Left ventricle myocardium inferior (tissue), 1 donor: ENCODE data around the gene RAB31. TPM values are rescaled to one million over a fixed set of nuclear protein-coding genes. Genes with fewer than 3 reads are reported as not detected.

Source experiments
- DNase-seq: peaks from one replicate; pipeline ENCODE4 v3.0.0-alpha.2; 2020
- H3K27ac ChIP-seq: fragments of 200-600 bp; replicated peaks from 2 replicates; pipeline ENCODE4 v1.8.0; 2021
- H3K27me3 ChIP-seq: fragments of 200-600 bp; 2 replicates; pipeline ENCODE4 v1.8.0; 2021; ENCODE audit warnings: low read depth
- H3K36me3 ChIP-seq: fragments of 200-600 bp; 2 replicates; pipeline ENCODE4 v1.8.0; 2021
- H3K4me1 ChIP-seq: fragments of 200-600 bp; 2 replicates; pipeline ENCODE4 v1.8.0; 2021
- H3K4me3 ChIP-seq: fragments of 200-600 bp; 2 replicates; pipeline ENCODE4 v1.8.0; 2021; ENCODE audit warnings: mild to moderate bottlenecking, moderate library complexity
- H3K9me3 ChIP-seq: fragments of 200-600 bp; replicated peaks from 2 replicates; pipeline ENCODE4 v1.8.0; 2021
- intact Hi-C: fragments of 100-400 bp; cut with micrococcal nuclease; formaldehyde crosslinking; loops from one replicate; pipeline ENCODE4 v1.11.0; 2022
- total RNA-seq: library from RNA; stranded (reverse); fragmentation: NEBNext Ultra II Directional; extraction: Animal tissue kit (Norgen Biotek cat#: 25700); gene quantifications from one replicate; pipeline ENCODE4 v1.2.1, GENCODE V29; 2021
- TF ChIP-seq, protein P1 (sequence below): fragments of 200-600 bp; IDR thresholded peaks from 2 replicates; pipeline ENCODE4 v1.8.0; 2021; ENCODE audit warnings: antibody characterized with exemption, mild to moderate bottlenecking, borderline replicate concordance
- donor health status: DM: no; HTN: yes; CAD: no; lungs with severe emphysema.

RAB31 gene
- total RNA-seq, 1 donor from 2014 or later = 12.0 TPM

DNA sequence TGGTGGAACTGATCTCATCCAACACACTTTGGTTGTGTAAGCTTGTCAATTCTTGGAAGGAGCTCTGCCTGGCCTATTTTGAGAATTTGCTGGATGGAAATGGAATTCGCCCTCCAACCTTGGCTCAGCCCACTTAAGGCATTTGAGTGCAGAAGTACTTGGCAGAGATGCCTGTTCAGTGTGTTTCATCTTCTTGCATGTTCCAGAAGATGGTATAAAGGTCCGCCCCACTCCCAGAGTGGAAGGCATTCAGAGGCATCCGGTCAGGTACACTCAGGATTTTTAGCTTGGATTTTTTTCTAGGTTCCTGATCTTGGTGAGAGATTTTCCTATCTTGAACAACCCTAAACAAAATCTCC lies 116.4 kb downstream of the RAB31 start:
- Histone ChIP-seq H3K4me3 (no peak overlapping the region), H3K9me3 (peaks cover 15% of the 10 kb centered on the region), H3K4me1 (peaks cover 26% of the 10 kb centered on the region), H3K27me3 (no peaks in the 10 kb centered on the region), H3K27ac (peak overlapping the region; percentile 81), H3K36me3 (no peaks in the 10 kb centered on the region)
- DNase-seq = no peak
- TF ChIP-seq, protein P1, sequence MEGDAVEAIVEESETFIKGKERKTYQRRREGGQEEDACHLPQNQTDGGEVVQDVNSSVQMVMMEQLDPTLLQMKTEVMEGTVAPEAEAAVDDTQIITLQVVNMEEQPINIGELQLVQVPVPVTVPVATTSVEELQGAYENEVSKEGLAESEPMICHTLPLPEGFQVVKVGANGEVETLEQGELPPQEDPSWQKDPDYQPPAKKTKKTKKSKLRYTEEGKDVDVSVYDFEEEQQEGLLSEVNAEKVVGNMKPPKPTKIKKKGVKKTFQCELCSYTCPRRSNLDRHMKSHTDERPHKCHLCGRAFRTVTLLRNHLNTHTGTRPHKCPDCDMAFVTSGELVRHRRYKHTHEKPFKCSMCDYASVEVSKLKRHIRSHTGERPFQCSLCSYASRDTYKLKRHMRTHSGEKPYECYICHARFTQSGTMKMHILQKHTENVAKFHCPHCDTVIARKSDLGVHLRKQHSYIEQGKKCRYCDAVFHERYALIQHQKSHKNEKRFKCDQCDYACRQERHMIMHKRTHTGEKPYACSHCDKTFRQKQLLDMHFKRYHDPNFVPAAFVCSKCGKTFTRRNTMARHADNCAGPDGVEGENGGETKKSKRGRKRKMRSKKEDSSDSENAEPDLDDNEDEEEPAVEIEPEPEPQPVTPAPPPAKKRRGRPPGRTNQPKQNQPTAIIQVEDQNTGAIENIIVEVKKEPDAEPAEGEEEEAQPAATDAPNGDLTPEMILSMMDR = no peak
- intact Hi-C loops = no loop called here

DNA sequence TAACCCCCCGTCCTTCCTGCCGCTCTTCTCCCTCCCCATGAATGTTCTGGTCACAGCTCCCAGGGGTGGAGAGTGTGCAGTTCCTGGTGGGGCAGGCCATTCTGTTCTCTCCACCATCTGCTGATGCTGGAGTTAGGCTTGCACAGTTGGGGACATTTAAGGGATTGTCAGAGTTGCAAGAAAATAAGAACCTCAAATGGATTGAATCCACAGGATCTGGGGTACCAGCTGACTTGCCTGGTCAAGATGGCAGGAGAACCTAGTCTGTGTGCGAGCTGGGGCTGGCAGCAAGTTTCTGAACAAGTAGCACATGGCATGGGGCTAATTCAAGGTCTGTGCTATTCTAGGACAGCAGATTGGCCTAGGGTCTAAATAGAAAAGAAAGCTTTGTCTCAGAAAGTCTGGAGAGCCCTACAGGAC lies 116.9 kb downstream of the RAB31 start:
- Histone ChIP-seq H3K27ac (peak overlapping the region; percentile 81), H3K4me3 (no peak overlapping the region), H3K27me3 (no peaks in the 10 kb centered on the region), H3K9me3 (peaks cover 10% of the 10 kb centered on the region), H3K4me1 (peaks cover 26% of the 10 kb centered on the region), H3K36me3 (no peaks in the 10 kb centered on the region)
- intact Hi-C loops = no loop called here
- no peak for DNase-seq
- TF ChIP-seq, protein P1 = no peak

DNA sequence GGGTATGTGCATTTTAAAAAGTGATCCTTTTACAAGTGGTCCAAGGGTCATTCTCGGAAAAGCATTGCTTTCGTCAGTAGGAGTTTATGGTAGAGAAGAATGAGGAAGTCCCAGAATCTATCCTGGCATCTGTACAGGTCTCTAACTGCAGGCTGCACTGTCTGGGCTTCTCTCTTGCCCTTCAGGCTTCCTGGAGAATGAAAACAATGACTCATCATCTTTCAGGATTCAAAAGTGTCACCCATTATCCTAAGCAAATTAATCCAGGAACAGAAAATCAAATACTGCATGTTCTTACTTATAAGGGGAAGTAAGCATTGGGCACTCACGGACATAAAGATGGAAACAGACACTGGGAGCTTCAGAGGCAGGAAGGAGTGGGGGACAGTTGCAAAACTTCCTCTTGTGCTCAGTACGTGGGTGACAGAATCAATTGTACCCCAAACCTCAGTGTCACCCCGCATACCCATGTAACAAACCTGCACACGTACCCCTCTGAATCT lies 117.5 kb downstream of the RAB31 start:
- peak overlapping the region; percentile 81 for H3K27ac ChIP-seq
- H3K9me3 ChIP-seq = peaks cover 4% of the 10 kb centered on the region
- no peaks in the 10 kb centered on the region for H3K27me3 ChIP-seq
- H3K4me1 ChIP-seq = peaks cover 26% of the 10 kb centered on the region
- intact Hi-C loops = no loop called here
- TF ChIP-seq, protein P1 = no peak
- no peak overlapping the region for H3K4me3 ChIP-seq
- no peaks in the 10 kb centered on the region for H3K36me3 ChIP-seq
- DNase-seq = no peak

DNA sequence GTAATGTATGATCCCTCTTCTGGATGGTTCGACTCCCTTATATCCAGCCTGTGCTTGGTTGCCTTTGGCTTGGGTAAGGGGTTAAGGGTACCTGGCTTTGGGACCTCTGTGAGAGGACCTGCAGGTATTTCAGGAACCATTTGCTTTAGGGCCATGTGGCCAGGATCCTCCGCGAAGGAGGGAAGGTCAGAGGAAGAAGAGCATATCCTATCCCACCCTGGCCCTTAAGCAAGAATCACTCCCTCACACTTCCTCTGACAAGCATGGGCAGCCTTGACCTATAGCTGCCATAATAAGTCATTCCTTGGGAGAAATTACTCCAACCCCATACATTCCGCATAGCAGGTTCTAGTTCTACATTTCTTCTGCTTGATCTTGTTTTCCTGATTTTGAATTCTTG lies 118.6 kb downstream of the RAB31 start:
- DNase-seq = no peak
- Histone ChIP-seq H3K27me3 (no peaks in the 10 kb centered on the region), H3K27ac (peak overlapping the region; percentile 35), H3K9me3 (no peaks in the 10 kb centered on the region), H3K4me3 (no peak overlapping the region), H3K36me3 (no peaks in the 10 kb centered on the region), H3K4me1 (peaks cover 34% of the 10 kb centered on the region)
- intact Hi-C loops = no loop called here
- TF ChIP-seq, protein P1 = no peak

DNA sequence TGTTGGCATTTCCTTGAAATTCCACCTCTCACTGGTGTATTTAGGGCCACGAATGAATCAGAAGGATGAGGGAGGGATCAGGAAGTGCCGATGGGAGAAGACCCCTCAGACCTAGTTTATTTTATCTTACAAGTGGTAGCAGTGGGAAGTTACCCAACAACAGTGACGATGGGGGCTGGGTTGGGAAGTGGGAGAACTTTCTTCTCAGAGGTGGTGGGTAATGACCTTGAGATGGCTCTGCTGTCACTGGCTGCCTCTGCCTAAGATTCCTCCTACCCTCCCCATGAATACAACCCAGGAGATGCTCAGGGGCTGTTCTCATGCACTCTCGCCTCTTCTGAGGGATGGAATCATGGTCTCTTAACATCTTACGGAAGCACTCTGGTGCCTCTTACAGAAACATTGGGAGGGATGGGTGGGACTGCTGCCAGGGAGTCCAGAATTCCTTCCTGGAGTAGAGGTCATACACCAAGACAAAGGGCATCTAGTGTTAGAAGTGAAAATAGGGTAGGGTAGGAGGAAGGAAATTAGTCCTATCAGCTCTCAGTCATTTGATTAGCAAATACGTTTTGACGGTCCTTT lies 119.2 kb downstream of the RAB31 start:
- H3K27me3 ChIP-seq = no peaks in the 10 kb centered on the region
- no peaks in the 10 kb centered on the region for H3K9me3 ChIP-seq
- H3K4me3 ChIP-seq = no peak overlapping the region
- H3K4me1 ChIP-seq = peaks cover 37% of the 10 kb centered on the region
- peak overlapping the region; percentile 35 for H3K27ac ChIP-seq
- intact Hi-C loops = no loop called here
- no peak for DNase-seq
- no peaks in the 10 kb centered on the region for H3K36me3 ChIP-seq
- TF ChIP-seq, protein P1 = no peak
